HG03135 (cell line): ENCODE results near the gene RGS7.
"Not testable (repeated sequence)": the region's sequence is repeated elsewhere in the genome, so short reads cannot be mapped to it uniquely, and the experiment has no call there.

Experiments
- ATAC-seq: cut with Tn5 transposase; IDR thresholded peaks from one replicate; pipeline ENCODE4 v1.9.1; 2021; ENCODE audit warnings: mild to moderate bottlenecking, moderate library complexity; ENCODE audit not compliant: unreplicated experiment

The RGS7 gene

DNA sequence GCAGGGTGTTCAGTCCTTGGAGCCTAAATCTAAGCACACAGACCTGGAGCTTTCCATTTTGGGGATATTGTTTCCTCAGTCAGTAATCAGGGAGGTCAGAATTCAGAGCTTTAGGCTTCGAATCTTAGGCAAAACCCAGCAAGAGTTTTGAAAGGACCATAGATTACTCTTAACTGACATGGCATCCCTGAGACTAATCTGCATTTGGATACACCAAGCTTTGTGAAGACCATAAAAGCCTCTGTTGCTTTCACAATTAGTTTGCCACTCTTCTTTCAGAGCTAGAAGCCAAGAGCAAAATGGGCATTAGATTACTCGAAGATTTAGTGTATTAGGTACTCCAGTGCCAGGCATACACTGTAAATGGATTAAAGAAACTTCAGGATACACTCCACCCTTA, 613.3 kb downstream of the RGS7 start:
- ATAC-seq, result no peak

DNA sequence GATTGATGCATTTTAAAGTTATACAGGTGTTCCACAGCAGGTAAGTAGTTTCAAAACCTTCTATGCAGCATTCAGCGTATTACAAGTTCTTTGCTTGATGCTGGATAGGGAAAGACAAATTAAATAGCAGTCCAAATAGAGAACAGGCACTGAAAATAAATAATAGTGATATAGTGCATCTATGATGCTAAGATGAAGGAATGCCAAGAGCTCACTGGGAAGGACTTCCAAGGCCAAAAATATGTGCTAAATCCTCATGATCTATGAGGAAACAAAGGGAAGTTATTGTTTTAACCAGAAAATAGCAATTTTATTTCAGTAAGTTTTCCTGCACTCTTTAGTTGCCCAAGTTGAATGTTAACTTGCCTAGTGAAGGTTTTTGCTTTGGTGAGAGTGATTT, 617.3 kb downstream of the RGS7 start:
- no peak for ATAC-seq

GRCh38 chr1:240739139-240739538, 617.9 kb downstream of the RGS7 start:
- ATAC-seq, result no peak

GRCh38 chr1:240737766-240738265, 619.2 kb downstream of the RGS7 start:
- ATAC-seq, result no peak

DNA sequence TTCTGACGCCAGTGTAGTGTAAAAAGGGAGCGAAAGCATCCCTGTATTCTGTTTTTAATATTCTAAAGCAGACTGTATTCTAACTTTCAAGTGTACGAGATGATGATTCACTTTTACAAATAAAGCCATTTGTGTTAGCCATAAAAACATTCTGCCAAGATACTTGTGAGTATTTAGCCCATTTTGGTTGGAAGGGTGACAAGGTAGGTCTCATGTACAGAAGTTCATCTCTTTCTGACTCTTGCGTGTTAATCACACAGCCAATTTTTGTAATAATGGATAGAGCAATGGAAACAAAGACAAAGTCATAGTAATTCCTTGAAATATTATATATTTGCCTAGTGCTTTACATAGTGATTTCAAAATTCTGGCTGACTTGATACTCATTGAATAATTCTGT, 619.7 kb downstream of the RGS7 start:
- ATAC-seq, result no peak

- not testable (repeated sequence) for ATAC-seq
These were observed 622.3 kb downstream of the RGS7 start for GRCh38 chr1:240734705-240735104.

GRCh38 chr1:240734001-240734400, 623.0 kb downstream of the RGS7 start:
- ATAC-seq, result no peak

DNA sequence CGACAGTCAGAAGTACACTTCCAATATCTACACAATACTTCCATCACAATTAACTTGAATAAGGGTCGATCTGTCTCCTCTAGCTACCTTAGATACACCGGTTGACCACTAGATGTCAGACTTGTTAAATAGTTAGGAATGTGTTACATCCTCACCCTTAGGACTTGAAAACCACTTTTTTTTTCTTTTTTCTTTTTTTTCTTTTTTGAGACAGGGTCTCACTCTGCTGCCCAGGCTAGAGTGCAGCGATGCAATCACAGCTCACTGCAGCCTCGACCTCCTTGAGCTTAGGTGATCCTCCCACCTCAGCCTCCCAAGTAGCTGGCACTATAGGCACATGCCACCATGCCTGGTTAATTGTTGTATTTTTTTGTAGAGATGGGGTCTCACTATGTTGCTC, 624.6 kb downstream of the RGS7 start:
- no peak for ATAC-seq
